ENCODE results near the gene NT5C.
"Not testable (repeated sequence)": the region's sequence is repeated elsewhere in the genome, so short reads cannot be mapped to it uniquely, and the experiment has no call there.

The NT5C gene

GRCh38 chr17:75131278-75132017 lies at the start of gene NT5C:
Gene NT5C, minus strand, starts transcription at chr17:75131742. Its CDS starts 35 bp downstream, at chr17:75131707.
- DNase-seq (ENCODE audit: low spot score): peak; percentile 85

DNA sequence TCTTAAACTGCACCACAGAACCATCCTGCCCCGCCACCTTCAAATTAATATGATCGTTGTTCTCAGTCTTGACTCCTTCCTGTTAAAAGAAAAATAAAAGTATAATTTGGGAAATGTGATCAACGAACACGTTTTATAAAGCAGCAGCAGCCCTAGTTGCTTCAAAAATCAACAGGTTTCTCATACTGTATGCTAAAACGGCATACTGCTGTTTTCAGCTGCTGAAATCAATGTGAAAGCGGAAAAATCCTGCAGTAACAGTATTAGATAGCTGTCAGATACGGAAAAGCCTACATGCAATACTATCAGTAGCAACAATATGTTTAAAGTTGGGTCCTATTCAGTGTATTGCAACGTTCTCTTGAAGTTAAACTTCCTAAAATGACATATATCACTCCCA lies 49.6 kb upstream of the NT5C start:
- no peak for DNase-seq (ENCODE audit: low spot score)

- no peak for DNase-seq (ENCODE audit: low spot score)
These were observed 46.9 kb upstream of the NT5C start for GRCh38 chr17:75178453-75178852.

- no peak for DNase-seq (ENCODE audit: low spot score)
These were observed 45.1 kb upstream of the NT5C start for GRCh38 chr17:75176625-75177024.

GRCh38 chr17:75174996-75175395 lies 43.5 kb upstream of the NT5C start:
- no peak for DNase-seq (ENCODE audit: low spot score)

DNA sequence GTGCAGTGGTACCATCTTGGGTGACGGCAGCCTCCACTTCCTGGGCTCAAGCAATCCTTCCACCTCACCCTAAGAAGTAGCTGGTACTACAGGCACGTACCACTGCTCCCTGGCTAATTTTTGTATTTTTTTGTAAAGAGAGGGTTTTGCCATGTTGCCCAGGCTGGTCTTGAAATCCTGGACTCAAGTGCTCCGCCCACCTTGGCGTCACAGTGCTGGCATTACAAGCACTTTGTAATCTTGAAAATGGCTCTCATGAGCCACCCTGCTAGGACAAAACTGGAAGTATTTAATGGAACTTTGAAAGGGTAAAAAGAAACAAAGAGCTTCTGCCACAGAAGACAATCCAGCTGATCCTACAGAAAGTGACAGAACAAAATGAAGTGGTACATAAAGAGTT lies 42.0 kb upstream of the NT5C start:
- no peak for DNase-seq (ENCODE audit: low spot score)

GRCh38 chr17:75168998-75169397 lies 37.5 kb upstream of the NT5C start:
- no peak for DNase-seq (ENCODE audit: low spot score)

DNA sequence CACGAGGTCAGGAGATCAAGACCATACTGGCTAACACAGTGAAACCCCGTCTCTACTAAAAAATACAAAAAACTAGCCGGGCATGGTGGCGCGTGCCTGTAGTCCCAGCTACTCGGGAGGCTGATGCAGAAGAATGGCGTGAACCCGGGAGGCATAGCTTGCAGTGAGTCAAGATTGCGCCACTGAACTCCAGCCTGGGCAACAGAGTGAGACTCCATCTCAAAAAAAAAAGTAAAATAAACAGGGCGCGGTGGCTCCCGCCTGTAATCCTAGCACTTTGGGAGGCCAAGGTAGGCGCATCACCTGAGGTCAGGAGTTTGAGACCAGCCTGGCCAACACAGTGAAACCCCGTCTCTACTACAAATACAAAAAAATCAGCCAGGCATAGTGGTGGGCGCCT lies 33.1 kb upstream of the NT5C start:
- DNase-seq (ENCODE audit: low spot score): not testable (repeated sequence)

DNA sequence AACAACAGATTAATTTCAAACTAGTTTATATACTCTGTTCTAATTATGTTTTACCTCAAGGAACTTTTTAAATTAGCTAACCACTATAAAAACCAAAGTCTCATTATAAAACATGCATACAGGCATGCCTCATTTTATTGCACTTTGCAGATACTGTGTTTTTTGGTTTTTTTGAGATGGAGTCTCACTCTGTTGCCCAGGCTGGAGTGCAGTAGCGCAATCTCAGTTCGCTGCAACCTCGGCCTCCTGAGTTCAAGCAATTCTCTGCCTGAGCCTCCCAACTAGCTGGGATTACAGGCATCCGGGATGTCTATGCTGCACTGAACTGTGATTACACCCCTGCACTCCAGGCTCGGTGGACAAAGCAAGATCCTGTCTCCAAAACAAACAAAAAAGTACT lies 31.5 kb upstream of the NT5C start:
- DNase-seq (ENCODE audit: low spot score): no peak

- no peak for DNase-seq (ENCODE audit: low spot score)
These were observed 28.7 kb upstream of the NT5C start for GRCh38 chr17:75160211-75160610.

- no peak for DNase-seq (ENCODE audit: low spot score)
These were observed 27.9 kb upstream of the NT5C start for GRCh38 chr17:75159196-75160031.

GRCh38 chr17:75158480-75158879 lies 26.9 kb upstream of the NT5C start:
- not testable (repeated sequence) for DNase-seq (ENCODE audit: low spot score)

GRCh38 chr17:75155191-75155601 lies 23.7 kb upstream of the NT5C start:
- DNase-seq (ENCODE audit: low spot score): no peak

- peak; percentile 99 for DNase-seq (ENCODE audit: low spot score)
These were observed 22.9 kb upstream of the NT5C start, which contains the start of gene JPT1 for GRCh38 chr17:75154195-75155106. Gene JPT1, minus strand, starts transcription at chr17:75154512. Its CDS starts 115 bp downstream, at chr17:75154397.

- no peak for DNase-seq (ENCODE audit: low spot score)
These were observed 22.2 kb upstream of the NT5C start for GRCh38 chr17:75153780-75154194.

GRCh38 chr17:75152922-75153779 lies 21.6 kb upstream of the NT5C start:
- DNase-seq (ENCODE audit: low spot score): peak; percentile 57

- DNase-seq (ENCODE audit: low spot score): no peak
These were observed 21.0 kb upstream of the NT5C start for GRCh38 chr17:75152523-75152921.

GRCh38 chr17:75151930-75152329 lies 20.4 kb upstream of the NT5C start:
- DNase-seq (ENCODE audit: low spot score): no peak

DNA sequence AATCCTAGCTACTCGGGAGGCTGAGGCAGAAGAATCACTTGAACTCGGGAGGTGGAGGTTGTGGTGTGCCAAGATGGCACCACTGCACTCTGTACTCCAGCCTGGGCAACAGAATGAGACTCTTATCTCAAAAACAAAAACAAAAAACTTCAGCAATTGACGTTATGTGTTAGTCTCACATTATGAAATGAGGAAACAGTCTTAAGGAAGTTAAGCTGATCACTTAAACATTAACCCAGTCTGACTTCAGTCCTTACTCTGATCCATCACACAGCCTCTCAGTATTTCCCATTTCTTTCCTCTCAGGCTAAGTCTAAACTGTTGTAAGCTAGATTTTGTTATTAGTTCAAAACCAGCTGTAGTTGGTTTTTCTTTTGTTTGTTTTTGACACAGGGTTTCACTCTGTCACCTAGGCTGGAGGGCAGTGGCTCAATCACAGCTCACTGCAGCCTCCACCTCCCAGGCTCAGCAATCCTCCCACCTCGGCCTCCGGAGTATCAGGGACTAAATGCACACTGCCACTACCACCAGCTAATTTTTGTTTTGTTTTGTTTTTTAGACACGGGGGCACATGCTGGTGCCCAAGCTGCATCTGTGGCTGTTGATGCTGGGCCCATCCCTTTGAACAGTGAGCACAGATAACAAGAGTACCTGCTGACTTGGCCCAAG lies 16.5 kb upstream of the NT5C start:
- DNase-seq (ENCODE audit: low spot score): no peak

GRCh38 chr17:75146592-75146991 lies 15.1 kb upstream of the NT5C start:
- DNase-seq (ENCODE audit: low spot score): no peak
